ENCODE results near the gene TMEM121B.

GRCh38 chr22:17137861-17138425, 16.8 kb upstream of the TMEM121B start:
- no peak for TF ChIP-seq MAX (IDR thresholded peaks at IDR 0.05)
- no peak for TF ChIP-seq USF1 (IDR thresholded peaks at IDR 0.05)
- TF ChIP-seq TAF1 (IDR thresholded peaks at IDR 0.05; ENCODE audit: low read depth): no peak
- TF ChIP-seq CEBPB (IDR thresholded peaks at IDR 0.05): no peak
- no peak for TF ChIP-seq EP300 (IDR thresholded peaks at IDR 0.05; ENCODE audit: borderline replicate concordance)
- no peak for TF ChIP-seq CREB1 (IDR thresholded peaks at IDR 0.05; ENCODE audit: low read depth)
- no peak for TF ChIP-seq RAD21 (IDR thresholded peaks at IDR 0.05; ENCODE audit: low read depth)
- TF ChIP-seq TEAD4 (IDR thresholded peaks at IDR 0.05): no peak
- TF ChIP-seq FOXM1 (IDR thresholded peaks at IDR 0.05; ENCODE audit: borderline replicate concordance, low read depth): no peak
- no peak for TF ChIP-seq ZBTB7A (IDR thresholded peaks at IDR 0.05; ENCODE audit: low read depth)
- no peak for TF ChIP-seq EGR1 (IDR thresholded peaks at IDR 0.05)
- no peak for TF ChIP-seq YY1 (IDR thresholded peaks at IDR 0.05; ENCODE audit: low read depth)
- no peak for TF ChIP-seq REST (IDR thresholded peaks at IDR 0.05; ENCODE audit: low read depth)
- TF ChIP-seq TCF12 (IDR thresholded peaks at IDR 0.05; ENCODE audit: low read depth): no peak
